Lower leg skin (tissue), 3 donors: ENCODE results near the gene MRAS.

Experiments used
- CTCF ChIP-seq, 3 donors: fragments of 450-650 bp; IDR thresholded peaks; one replicate each; pipeline ENCODE4 v1.5.1; 2016; ENCODE audit warnings: antibody characterized with exemption in 3 of 3, mild to moderate bottlenecking in 3 of 3, moderate library complexity in 2 of 3
- POLR2A ChIP-seq, 2 donors: fragments of 450-650 bp; IDR thresholded peaks; one replicate each; pipeline ENCODE4 v1.6.1; 2016 to 2017; ENCODE audit warnings: antibody characterized with exemption in 2 of 2, mild to moderate bottlenecking in 1 of 2, moderate library complexity in 1 of 2

- no peak for TF ChIP-seq CTCF (IDR thresholded peaks at IDR 0.05)
- no peak for TF ChIP-seq POLR2A (IDR thresholded peaks at IDR 0.05)
Measured at GRCh38 chr3:138448631-138449030, 100.3 kb downstream of the MRAS start.
